NCI-H82 (cell line): ENCODE data around the gene RPS15A.

Source experiments
- DNase-seq: peaks from one replicate; lab custom pipeline; 2025; lab: John Stamatoyannopoulos, UW

RPS15A gene

GRCh38 chr16:18789850-18790706, at the start of gene RPS15A:
RPS15A (minus strand) TSS chr16:18790334; CDS start chr16:18789113, 1,221 bp downstream.
- peak; percentile 99 for DNase-seq

GRCh38 chr16:18839555-18839954, 49.4 kb upstream of the RPS15A start:
- no peak for DNase-seq

- DNase-seq: no peak
These were observed 46.6 kb upstream of the RPS15A start for GRCh38 chr16:18836702-18837101.

GRCh38 chr16:18834864-18835263, 44.7 kb upstream of the RPS15A start:
- no peak for DNase-seq

- no peak for DNase-seq
These were observed 43.8 kb upstream of the RPS15A start for GRCh38 chr16:18833707-18834505.

GRCh38 chr16:18832613-18833012, 42.5 kb upstream of the RPS15A start:
- no peak for DNase-seq

- peak; percentile 11 for DNase-seq
These were observed 41.9 kb upstream of the RPS15A start for GRCh38 chr16:18832006-18832405.

- no peak for DNase-seq
These were observed 39.1 kb upstream of the RPS15A start for GRCh38 chr16:18829251-18829650.

- DNase-seq: no peak
These were observed 37.8 kb upstream of the RPS15A start for GRCh38 chr16:18827890-18828289.

GRCh38 chr16:18816286-18816685, 26.2 kb upstream of the RPS15A start:
- no peak for DNase-seq

GRCh38 chr16:18811925-18812324, 21.8 kb upstream of the RPS15A start:
- no peak for DNase-seq

GRCh38 chr16:18809165-18809564, 19.0 kb upstream of the RPS15A start:
- no peak for DNase-seq

- DNase-seq: no peak
These were observed 15.2 kb upstream of the RPS15A start for GRCh38 chr16:18805257-18805773.

- DNase-seq: peak; percentile 58
These were observed 14.4 kb upstream of the RPS15A start for GRCh38 chr16:18804540-18804939.

GRCh38 chr16:18803569-18804462, 13.7 kb upstream of the RPS15A start:
- DNase-seq: no peak

GRCh38 chr16:18802767-18803343, 12.7 kb upstream of the RPS15A start:
- no peak for DNase-seq

GRCh38 chr16:18801145-18801972, 11.2 kb upstream of the RPS15A start, which contains the start of gene ARL6IP1:
ARL6IP1 (minus strand) TSS chr16:18801549; CDS start chr16:18801466, 83 bp downstream.
- DNase-seq: peak; percentile 100

- peak; percentile 52 for DNase-seq
These were observed 10.6 kb upstream of the RPS15A start for GRCh38 chr16:18800775-18801144.

GRCh38 chr16:18800293-18800692, 10.2 kb upstream of the RPS15A start:
- DNase-seq: peak; percentile 69

- DNase-seq: no peak
These were observed 9.4 kb upstream of the RPS15A start for GRCh38 chr16:18799500-18799899.
